ENCODE data around the gene LILRA5.
"Not testable (repeated sequence)": the region's sequence is repeated elsewhere in the genome, so short reads cannot be mapped to it uniquely, and the experiment has no call there.

Gene LILRA5

DNA sequence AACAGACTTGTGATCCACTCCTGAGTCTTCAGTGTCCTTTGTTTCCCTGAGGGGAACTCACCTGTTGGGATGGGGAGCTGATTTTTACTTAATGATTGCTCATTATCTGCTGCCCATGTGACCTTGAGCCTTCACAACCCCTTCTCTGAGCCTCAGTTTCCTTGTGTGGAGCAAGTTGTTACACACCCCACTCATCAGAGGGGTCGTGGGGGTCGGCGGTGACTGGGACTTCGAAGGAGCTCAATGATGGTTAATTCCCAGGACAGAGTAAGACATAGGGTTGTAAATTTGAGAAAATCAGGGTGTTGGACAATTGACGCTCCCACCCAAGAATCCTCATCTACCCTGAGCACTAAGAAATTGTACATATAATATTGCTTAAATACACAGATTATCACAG, 13.5 kb downstream of the LILRA5 start:
- DNase-seq = no peak

DNA sequence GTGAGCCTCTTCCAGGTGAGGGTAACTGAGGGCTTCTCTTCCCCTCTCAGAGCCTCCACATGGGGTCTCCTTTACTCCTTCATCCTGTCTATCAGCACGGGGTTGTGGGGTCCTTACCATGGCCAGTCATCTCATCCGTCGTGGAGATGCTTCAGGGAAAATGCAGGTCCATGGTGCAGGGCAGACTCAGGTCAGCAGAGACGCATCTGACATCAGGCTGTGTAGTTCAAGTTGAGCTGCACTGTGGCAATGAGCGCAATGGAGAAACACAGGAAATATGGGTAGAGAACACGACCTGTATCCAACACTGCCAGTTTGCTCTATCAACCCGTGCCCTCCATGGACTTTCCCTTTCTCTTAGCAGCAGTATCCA, 13.9 kb downstream of the LILRA5 start:
- no peak for DNase-seq

DNA sequence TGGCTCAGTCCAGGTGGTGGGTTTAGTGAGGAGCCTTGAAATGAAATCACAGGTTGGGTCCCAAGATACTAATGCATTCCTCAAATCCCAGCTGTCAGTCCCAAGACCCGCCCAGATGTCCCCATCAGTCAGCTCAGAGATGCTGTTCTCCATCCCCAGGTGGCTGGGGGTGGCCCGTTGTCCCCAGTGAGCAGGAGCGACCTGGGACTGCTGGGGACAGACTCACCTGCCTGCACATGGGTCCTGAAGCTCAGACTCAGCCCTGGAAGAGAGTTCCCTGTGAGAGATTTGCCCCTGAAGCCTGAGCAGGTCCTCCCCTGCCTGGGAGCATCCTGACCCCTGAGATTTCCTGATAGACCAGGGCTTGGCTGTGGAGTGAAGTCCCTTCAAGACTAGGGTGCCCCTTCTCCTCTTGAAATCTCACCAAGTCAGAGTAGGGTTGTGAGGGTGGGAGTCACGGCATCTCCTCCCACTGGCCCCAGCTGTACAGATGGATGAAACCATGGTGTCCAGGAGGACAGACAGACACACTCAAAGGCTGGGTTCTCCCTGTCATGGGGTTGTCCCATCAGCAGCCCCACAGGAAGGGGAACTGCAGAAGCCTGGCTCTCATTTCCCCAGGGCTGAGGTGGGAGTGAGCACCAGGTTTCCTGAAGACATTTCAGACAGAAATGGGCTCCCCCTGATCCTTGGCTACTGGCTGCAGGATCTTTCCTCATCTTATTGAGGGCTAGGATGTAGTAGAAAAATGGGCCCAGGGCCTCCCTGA, 14.4 kb downstream of the LILRA5 start:
- no peak for DNase-seq

DNA sequence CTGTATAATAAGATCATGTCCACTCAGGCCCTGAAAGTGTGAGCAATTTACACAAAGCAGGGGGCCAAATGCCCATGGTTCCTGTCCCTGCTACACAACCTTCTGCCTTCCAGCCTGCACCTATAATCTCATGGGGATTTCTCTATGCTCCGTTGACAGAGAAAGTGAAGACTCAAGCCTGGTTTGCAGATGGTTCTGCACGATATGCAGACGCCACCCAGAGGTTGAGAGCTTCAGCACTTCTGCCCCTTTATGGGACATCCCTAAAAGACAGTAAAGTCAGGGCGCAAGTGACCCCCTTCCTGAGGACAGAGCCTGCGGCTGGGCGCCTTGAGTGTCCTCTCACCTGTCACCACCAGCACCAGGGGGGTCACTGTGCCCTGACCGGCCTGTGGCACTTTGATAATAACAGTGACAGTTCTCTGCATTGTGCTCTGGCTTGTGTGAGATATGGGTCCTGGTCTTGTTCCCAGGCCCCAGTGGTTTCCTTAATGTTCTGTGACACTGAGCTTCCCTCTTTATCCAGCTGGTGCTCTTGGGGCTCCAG, 15.1 kb downstream of the LILRA5 start:
- no peak for DNase-seq

DNA sequence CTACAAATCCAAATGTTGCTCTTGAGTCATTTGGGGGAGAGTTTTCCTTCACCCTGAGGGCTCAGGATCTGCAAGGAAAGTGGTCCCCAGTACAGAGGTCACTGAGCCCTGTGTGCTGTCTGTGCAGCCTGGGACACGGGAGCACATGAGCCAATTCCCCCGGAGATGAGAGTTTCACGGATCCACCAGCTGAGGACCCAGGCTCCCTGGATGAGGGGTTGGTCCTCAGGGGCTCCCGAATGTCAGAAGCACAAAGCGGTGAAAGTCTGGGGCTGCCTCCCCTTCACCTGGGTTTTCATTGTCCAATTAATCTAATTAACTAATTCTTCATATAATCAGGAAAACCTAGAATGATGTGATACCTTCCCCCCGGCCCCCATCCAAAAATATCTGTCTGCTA, 18.4 kb downstream of the LILRA5 start:
- no peak for DNase-seq

GRCh38 chr19:54289160-54289559, 23.8 kb downstream of the LILRA5 start:
- DNase-seq = not testable (repeated sequence)

GRCh38 chr19:54287456-54287855, 25.5 kb downstream of the LILRA5 start:
- no peak for DNase-seq

DNA sequence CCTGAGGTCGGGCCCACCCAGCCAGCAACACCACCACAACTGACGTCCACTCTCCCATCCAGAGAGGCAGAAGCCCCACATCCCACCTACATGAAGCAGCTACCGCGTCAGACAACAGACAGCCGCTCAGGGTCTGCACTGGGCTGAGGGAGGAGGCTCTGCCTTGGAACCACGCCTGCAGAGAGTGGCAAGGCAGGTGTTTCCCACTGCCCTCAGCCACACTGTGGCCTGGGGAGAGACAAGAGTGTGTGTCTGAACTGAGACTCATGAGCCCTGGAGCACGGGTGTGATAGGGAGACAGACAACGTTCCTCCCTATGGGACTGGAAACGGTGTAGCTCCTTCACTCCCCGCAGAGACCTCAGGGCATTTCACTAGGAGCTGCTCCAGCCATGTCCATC, 26.7 kb downstream of the LILRA5 start:
- DNase-seq = not testable (repeated sequence)

GRCh38 chr19:54285427-54286056, 27.4 kb downstream of the LILRA5 start:
- not testable (repeated sequence) for DNase-seq

- no peak for DNase-seq
These were observed 30.1 kb downstream of the LILRA5 start for GRCh38 chr19:54282686-54283470.

DNA sequence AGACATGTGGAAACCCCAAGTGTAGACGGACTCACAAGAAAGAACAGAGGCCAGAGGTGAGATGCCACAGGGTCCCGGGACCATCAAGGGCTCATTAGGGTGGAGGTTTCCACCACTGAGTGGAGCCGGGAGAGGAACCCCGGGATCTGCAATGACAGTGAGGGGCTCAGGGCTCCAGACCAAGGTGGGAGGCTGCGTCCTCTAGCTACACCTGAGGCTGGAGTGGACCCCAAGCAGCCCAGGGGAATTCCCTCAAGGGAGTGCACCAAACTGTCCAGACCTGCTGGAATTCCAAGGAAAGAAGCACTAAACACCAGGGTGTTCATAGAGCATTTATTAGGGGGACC, 31.3 kb downstream of the LILRA5 start:
- not testable (repeated sequence) for DNase-seq

GRCh38 chr19:54281007-54281728, 31.8 kb downstream of the LILRA5 start, which contains the start of gene LILRB2:
Gene LILRB2 (minus strand): TSS chr19:54281110. CDS start chr19:54280496, 614 bp downstream.
- DNase-seq = no peak

GRCh38 chr19:54280441-54280840, 32.5 kb downstream of the LILRA5 start:
- DNase-seq = not testable (repeated sequence)

GRCh38 chr19:54280025-54280424, 32.9 kb downstream of the LILRA5 start:
- not testable (repeated sequence) for DNase-seq

- no peak for DNase-seq
These were observed 33.5 kb downstream of the LILRA5 start for GRCh38 chr19:54279406-54279962.

DNA sequence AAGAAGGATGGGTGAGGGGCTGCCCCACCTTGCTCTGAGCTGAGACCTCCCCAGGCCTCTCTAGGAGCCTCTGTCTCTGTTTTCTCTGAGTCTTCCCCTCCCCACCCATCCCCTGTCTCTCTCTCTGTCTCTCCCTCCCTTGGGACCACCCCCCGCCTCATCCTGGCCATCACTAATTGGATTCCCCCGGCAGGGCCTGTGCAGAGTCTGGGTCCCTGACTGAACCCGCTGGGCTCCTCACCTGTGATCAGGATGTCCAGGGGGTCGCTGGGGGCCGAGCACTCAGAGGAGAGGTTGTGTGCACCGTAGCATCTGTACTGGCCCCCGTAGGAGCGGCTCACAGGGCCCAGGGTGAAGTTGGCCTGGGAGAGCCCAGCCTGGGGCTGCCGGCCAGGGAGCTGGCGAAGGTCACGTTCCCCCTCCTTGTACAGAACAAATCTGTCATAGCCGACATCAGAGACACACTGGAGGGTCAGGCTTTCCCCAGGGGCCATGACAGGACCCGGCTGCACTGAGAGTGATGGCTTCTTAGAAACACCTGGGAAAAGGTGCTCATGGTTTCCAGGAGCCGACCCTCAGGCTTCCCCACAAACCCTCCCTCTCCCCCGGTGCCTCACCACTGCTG, 34.3 kb downstream of the LILRA5 start:
- DNase-seq = not testable (repeated sequence)

- DNase-seq = not testable (repeated sequence)
These were observed 34.9 kb downstream of the LILRA5 start for GRCh38 chr19:54278056-54278455.

- DNase-seq = not testable (repeated sequence)
These were observed 35.8 kb downstream of the LILRA5 start for GRCh38 chr19:54277111-54277615.

DNA sequence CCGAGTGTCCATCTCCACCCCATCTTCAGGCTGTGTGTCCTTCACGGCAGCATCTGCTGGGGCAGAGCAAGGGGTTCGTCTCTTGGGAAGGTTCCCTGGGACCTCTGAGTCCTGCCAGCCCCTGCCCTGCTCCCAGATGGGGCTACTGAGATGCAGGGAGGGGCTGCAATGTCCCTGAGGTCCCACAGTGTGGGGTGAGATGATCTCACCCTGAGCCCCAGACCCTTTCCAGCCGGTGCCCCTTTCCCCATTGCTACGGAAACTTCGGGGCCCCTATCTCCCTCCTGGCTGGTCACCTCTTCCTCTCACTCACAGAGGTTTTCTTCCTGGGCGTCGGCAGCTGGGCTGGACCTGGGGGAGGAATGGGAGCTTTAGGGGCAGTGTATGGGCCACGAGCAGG, 37.0 kb downstream of the LILRA5 start:
- DNase-seq = no peak

- not testable (repeated sequence) for DNase-seq
These were observed 38.5 kb downstream of the LILRA5 start for GRCh38 chr19:54274516-54274915.

DNA sequence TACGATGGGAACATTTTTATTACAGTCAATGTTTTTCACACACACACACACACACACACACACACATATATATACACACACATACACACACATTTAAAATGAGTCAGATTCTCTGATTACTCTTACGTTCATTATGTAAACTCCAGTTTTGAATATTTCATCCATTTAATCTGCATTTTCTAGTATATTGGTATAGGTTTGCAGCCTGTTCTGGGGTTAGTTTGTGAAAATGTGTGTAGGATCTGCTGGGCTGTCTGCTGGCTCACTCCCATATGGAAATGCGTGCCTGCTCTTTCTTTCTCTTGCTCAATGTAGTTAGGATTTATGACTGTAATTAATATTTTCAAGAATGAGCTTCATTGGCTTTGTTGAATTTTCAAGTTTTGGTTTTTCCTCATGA, 39.1 kb downstream of the LILRA5 start:
- DNase-seq = no peak

DNA sequence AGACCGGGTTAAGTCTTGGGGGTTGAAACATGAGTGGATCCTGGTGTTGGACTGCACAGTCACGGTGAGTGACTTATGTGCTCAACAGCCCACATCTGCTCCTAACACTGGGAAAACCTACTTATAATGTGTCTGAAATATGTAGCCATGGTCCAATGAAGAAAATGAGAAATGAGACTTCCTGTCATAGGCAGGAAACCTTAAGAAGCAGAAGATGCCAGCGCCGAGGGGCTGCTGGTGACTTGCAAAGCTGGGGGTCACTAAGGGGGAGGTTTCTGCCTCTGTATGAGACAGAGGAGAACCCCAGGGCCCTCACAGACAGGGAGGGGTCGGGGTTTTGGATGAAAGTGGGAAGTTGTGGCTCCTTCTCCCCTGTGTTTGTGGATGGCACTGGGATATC, 40.8 kb downstream of the LILRA5 start:
- DNase-seq = not testable (repeated sequence)
